Liver (tissue), 9 donors: ENCODE results near the gene SLC16A5. TPM values are rescaled to one million over a fixed set of nuclear protein-coding genes. Genes with fewer than 3 reads are reported as not detected.

Source experiments
- DNase-seq: peaks from one replicate; pipeline ENCODE4 v3.0.0-alpha.2; 2017; ENCODE audit warnings: low spot score
- H3K27ac ChIP-seq, 2 donors: one replicate each; pipeline ENCODE4 v1.7.0; 2013; ENCODE audit warnings: inconsistent platforms in 2 of 2, low read length in 2 of 2, control low read depth in 1 of 2, low read depth in 1 of 2, mild to moderate bottlenecking in 1 of 2
- H3K27me3 ChIP-seq, 4 donors: one replicate each; pipeline versions ENCODE4 v1.6.1 to v1.7.0; 2013; ENCODE audit warnings: low read length in 3 of 4, inconsistent platforms in 1 of 4, mild to moderate bottlenecking in 1 of 4, moderate library complexity in 1 of 4; ENCODE audit not compliant: control insufficient read depth in 4 of 4, insufficient read depth in 4 of 4
- H3K36me3 ChIP-seq, 4 donors: one replicate each; pipeline versions ENCODE4 v1.6.1 to v1.7.0; 2013; ENCODE audit warnings: low read length in 3 of 4, mild to moderate bottlenecking in 3 of 4, low read depth in 1 of 4, moderate library complexity in 1 of 4; ENCODE audit not compliant: control insufficient read depth in 4 of 4, insufficient read depth in 3 of 4
- H3K4me1 ChIP-seq, 4 donors: one replicate each; pipeline versions ENCODE4 v1.6.1 to v1.7.0; 2013; ENCODE audit warnings: low read length in 3 of 4, mild to moderate bottlenecking in 3 of 4, moderate library complexity in 1 of 4; ENCODE audit not compliant: control insufficient read depth in 4 of 4, insufficient read depth in 4 of 4
- H3K4me3 ChIP-seq, 3 donors: one replicate each; pipeline versions ENCODE4 v1.6.1 to v1.7.0; 2013; ENCODE audit warnings: low read length in 3 of 3, control low read depth in 1 of 3, low read depth in 1 of 3, mild to moderate bottlenecking in 1 of 3
- H3K9ac ChIP-seq, 2 donors: one replicate each; pipeline ENCODE4 v1.7.0; 2013; ENCODE audit warnings: low read length in 2 of 2, mild to moderate bottlenecking in 2 of 2, moderate library complexity in 2 of 2, control low read depth in 1 of 2, low read depth in 1 of 2
- H3K9me3 ChIP-seq, 4 donors: one replicate each; pipeline versions ENCODE4 v1.6.1 to v1.7.0; 2013; ENCODE audit warnings: low read length in 3 of 4; ENCODE audit not compliant: control insufficient read depth in 4 of 4
- FOXA2 ChIP-seq: IDR thresholded peaks from 2 replicates; pipeline ENCODE4 v1.6.1; 2016; ENCODE audit warnings: antibody characterized with exemption
- GABPA ChIP-seq, 2 donors: IDR thresholded peaks in 1 of 2; conservative IDR thresholded peaks in 1 of 2; 2 replicates each; pipeline ENCODE4 v1.6.1; 2016; ENCODE audit warnings: antibody characterized with exemption in 2 of 2, mild to moderate bottlenecking in 1 of 2, moderate library complexity in 1 of 2
- HNF4G ChIP-seq: IDR thresholded peaks from 2 replicates; pipeline ENCODE4 v1.6.1; 2016; ENCODE audit warnings: antibody characterized with exemption
- JUND ChIP-seq, 2 donors: IDR thresholded peaks; 2 replicates each; pipeline ENCODE4 v1.6.1; 2016; ENCODE audit warnings: antibody characterized with exemption in 2 of 2
- NR2F2 ChIP-seq: IDR thresholded peaks from 2 replicates; pipeline ENCODE4 v1.6.1; 2016; ENCODE audit warnings: antibody characterized with exemption
- RAD21 ChIP-seq, 2 donors: IDR thresholded peaks; 2 replicates each; pipeline ENCODE4 v1.6.1; 2016; ENCODE audit warnings: antibody characterized with exemption in 2 of 2, mild to moderate bottlenecking in 2 of 2
- RXRA ChIP-seq, 2 donors: IDR thresholded peaks; 2 replicates each; pipeline ENCODE4 v1.6.1; 2017 to 2018; ENCODE audit warnings: antibody characterized with exemption in 2 of 2, mild to moderate bottlenecking in 1 of 2
- SP1 ChIP-seq: IDR thresholded peaks from 2 replicates; pipeline ENCODE4 v1.6.1; 2018; ENCODE audit warnings: antibody characterized with exemption, mild to moderate bottlenecking
- TAF1 ChIP-seq: conservative IDR thresholded peaks from 2 replicates; pipeline ENCODE4 v1.6.1; 2016; ENCODE audit warnings: antibody characterized with exemption, mild to moderate bottlenecking
- YY1 ChIP-seq: IDR thresholded peaks from 2 replicates; pipeline ENCODE4 v1.6.1; 2016; ENCODE audit warnings: antibody characterized with exemption, mild to moderate bottlenecking
- WGBS: extraction: QIAGEN DNeasy Blood & Tissue Kit; methylation state at CpG from one replicate; pipeline ENCODE4 v1.1.7; 2013; 5-methylcytosine and 5-hydroxymethylcytosine counted together
- polyA plus RNA-seq, 2 donors: library from polyadenylated mRNA; stranded (reverse) in 1 of 2; unstranded in 1 of 2; fragments of 200-250 nt in 1 of 2; fragments of >200 nt in 1 of 2; fragmentation: Nextera tagmentation in 1 of 2; extraction: Ambion mirVana in 1 of 2; gene quantifications; one replicate each; pipeline versions ENCODE4 v1.2.1 to v1.2.3, GENCODE V29; 2013 to 2015
- total RNA-seq, 2 donors: library from RNA; depleted of rRNA; stranded (reverse); fragments of >200 nt; gene quantifications; one replicate each; pipeline ENCODE4 v1.2.3, GENCODE V29; 2014
- TF ChIP-seq, protein P1 (sequence below): fragments of 150-350 bp; IDR thresholded peaks from 2 replicates; pipeline ENCODE4 v1.5.1; 2017; ENCODE audit warnings: improper control_type of control experiment, low read depth, low read length; ENCODE audit not compliant: missing input control
- TF ChIP-seq, protein P2 (sequence below): IDR thresholded peaks from 2 replicates; pipeline ENCODE4 v1.6.1; 2016; ENCODE audit warnings: antibody characterized with exemption
- TF ChIP-seq, protein P3 (sequence below): IDR thresholded peaks from 2 replicates; pipeline ENCODE4 v1.6.1; 2016; ENCODE audit warnings: antibody characterized with exemption
- TF ChIP-seq, protein P4 (sequence below): IDR thresholded peaks from 2 replicates; pipeline ENCODE4 v1.6.1; 2016; ENCODE audit warnings: antibody characterized with exemption
- TF ChIP-seq, protein P5 (sequence below): IDR thresholded peaks from 2 replicates; pipeline ENCODE4 v1.6.1; 2016; ENCODE audit warnings: antibody characterized with exemption, mild to moderate bottlenecking
- donor health status: healthy.
- donor health status: healthy.
- donor health status: healthy.
- donor health status: healthy.
- donor health status: healthy.

SLC16A5 gene, protein sequence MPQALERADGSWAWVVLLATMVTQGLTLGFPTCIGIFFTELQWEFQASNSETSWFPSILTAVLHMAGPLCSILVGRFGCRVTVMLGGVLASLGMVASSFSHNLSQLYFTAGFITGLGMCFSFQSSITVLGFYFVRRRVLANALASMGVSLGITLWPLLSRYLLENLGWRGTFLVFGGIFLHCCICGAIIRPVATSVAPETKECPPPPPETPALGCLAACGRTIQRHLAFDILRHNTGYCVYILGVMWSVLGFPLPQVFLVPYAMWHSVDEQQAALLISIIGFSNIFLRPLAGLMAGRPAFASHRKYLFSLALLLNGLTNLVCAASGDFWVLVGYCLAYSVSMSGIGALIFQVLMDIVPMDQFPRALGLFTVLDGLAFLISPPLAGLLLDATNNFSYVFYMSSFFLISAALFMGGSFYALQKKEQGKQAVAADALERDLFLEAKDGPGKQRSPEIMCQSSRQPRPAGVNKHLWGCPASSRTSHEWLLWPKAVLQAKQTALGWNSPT
- total RNA-seq (1 to 10 TPM; 3.0 to 4.5 TPM), polyA plus RNA-seq (1 to 10 TPM; 1.0 to 2.1 TPM)

DNA sequence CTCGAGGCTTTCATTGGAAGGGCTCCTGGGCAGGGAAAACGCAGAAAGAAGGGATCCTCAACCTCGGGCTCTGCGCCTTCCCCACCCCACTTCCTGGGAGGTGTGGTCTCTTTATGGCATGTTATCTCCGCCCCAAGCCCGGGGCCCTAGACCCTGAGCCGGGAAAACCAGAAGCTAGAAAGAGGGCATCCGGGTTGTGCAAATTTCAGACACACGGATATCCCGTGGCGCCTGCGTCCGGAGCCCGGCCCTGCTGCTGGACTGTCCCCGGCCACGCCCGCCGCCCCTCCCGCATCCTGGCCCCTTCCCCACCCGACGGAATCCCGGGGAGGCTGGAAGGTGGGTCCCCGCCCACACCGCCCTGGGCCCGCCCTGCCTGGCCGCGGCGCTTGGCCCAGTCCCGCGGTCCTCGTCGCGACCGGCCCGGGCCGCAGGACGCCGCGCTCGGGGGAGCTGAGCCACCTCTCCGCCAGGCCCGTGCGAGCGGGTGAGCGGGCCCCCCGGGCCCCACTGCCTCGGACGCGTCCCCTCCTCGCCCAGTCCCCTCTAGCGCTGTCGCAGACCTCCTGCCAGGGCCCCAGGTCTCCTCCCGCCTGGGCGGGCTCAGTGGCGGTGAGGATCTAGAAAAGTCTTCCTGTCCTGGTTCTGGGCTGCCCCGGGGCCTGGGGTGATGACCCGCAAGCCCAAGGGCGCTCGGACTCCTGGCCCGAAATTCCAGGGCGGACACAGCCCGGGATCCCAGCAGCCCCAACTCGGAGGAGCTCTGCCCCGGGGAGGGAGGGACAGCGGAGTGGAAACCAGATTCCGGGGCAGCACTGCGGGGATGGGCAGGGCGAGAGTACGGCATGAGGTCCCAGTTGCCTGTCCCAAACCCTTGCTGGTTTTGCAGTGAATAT, at the start of gene SLC16A5:
Gene SLC16A5, plus strand, starts transcription at position 397 of the 896 bp plus-strand sequence. CDS start 5,683 bp downstream, outside the sequence.
- WGBS: 49% methylated on average over 69 of the region's 69 CpGs

More for the DNA sequence above, at the start of gene SLC16A5:
- peak within 1 kb of the TSS in 1 of 3 donors; percentile 37 for H3K4me3 ChIP-seq
- H3K9ac ChIP-seq: no peak within 1 kb of the TSS
- TF ChIP-seq YY1: no peak
- peak; percentile 81 for TF ChIP-seq NR2F2
- TF ChIP-seq GABPA (IDR thresholded peaks at IDR 0.05 in 1 of 2, conservative IDR thresholded peaks at IDR 0.05 in 1 of 2): no peak
- TF ChIP-seq, protein P1, sequence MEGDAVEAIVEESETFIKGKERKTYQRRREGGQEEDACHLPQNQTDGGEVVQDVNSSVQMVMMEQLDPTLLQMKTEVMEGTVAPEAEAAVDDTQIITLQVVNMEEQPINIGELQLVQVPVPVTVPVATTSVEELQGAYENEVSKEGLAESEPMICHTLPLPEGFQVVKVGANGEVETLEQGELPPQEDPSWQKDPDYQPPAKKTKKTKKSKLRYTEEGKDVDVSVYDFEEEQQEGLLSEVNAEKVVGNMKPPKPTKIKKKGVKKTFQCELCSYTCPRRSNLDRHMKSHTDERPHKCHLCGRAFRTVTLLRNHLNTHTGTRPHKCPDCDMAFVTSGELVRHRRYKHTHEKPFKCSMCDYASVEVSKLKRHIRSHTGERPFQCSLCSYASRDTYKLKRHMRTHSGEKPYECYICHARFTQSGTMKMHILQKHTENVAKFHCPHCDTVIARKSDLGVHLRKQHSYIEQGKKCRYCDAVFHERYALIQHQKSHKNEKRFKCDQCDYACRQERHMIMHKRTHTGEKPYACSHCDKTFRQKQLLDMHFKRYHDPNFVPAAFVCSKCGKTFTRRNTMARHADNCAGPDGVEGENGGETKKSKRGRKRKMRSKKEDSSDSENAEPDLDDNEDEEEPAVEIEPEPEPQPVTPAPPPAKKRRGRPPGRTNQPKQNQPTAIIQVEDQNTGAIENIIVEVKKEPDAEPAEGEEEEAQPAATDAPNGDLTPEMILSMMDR: no peak
- no peak for TF ChIP-seq TAF1
- TF ChIP-seq, protein P2, sequence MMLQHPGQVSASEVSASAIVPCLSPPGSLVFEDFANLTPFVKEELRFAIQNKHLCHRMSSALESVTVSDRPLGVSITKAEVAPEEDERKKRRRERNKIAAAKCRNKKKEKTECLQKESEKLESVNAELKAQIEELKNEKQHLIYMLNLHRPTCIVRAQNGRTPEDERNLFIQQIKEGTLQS: no peak
- TF ChIP-seq JUND (IDR thresholded peaks at IDR 0.05): no peak
- no peak for TF ChIP-seq RXRA (IDR thresholded peaks at IDR 0.05)
- TF ChIP-seq FOXA2: no peak
- TF ChIP-seq RAD21 (IDR thresholded peaks at IDR 0.05): no peak
- TF ChIP-seq, protein P3, sequence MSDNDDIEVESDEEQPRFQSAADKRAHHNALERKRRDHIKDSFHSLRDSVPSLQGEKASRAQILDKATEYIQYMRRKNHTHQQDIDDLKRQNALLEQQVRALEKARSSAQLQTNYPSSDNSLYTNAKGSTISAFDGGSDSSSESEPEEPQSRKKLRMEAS: no peak
- TF ChIP-seq, protein P4, sequence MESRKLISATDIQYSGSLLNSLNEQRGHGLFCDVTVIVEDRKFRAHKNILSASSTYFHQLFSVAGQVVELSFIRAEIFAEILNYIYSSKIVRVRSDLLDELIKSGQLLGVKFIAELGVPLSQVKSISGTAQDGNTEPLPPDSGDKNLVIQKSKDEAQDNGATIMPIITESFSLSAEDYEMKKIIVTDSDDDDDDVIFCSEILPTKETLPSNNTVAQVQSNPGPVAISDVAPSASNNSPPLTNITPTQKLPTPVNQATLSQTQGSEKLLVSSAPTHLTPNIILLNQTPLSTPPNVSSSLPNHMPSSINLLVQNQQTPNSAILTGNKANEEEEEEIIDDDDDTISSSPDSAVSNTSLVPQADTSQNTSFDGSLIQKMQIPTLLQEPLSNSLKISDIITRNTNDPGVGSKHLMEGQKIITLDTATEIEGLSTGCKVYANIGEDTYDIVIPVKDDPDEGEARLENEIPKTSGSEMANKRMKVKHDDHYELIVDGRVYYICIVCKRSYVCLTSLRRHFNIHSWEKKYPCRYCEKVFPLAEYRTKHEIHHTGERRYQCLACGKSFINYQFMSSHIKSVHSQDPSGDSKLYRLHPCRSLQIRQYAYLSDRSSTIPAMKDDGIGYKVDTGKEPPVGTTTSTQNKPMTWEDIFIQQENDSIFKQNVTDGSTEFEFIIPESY: no peak
- TF ChIP-seq, protein P5, sequence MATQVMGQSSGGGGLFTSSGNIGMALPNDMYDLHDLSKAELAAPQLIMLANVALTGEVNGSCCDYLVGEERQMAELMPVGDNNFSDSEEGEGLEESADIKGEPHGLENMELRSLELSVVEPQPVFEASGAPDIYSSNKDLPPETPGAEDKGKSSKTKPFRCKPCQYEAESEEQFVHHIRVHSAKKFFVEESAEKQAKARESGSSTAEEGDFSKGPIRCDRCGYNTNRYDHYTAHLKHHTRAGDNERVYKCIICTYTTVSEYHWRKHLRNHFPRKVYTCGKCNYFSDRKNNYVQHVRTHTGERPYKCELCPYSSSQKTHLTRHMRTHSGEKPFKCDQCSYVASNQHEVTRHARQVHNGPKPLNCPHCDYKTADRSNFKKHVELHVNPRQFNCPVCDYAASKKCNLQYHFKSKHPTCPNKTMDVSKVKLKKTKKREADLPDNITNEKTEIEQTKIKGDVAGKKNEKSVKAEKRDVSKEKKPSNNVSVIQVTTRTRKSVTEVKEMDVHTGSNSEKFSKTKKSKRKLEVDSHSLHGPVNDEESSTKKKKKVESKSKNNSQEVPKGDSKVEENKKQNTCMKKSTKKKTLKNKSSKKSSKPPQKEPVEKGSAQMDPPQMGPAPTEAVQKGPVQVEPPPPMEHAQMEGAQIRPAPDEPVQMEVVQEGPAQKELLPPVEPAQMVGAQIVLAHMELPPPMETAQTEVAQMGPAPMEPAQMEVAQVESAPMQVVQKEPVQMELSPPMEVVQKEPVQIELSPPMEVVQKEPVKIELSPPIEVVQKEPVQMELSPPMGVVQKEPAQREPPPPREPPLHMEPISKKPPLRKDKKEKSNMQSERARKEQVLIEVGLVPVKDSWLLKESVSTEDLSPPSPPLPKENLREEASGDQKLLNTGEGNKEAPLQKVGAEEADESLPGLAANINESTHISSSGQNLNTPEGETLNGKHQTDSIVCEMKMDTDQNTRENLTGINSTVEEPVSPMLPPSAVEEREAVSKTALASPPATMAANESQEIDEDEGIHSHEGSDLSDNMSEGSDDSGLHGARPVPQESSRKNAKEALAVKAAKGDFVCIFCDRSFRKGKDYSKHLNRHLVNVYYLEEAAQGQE: no peak
- TF ChIP-seq HNF4G: no peak
- peak; percentile 41 for TF ChIP-seq SP1
- peaks cover 31 to 58% (median 43%) of the 10 kb centered on the region in 4 donors for H3K4me1 ChIP-seq
- H3K27me3 ChIP-seq: no peaks in the 10 kb centered on the region
- H3K27ac ChIP-seq: peak within 1 kb of the TSS; percentile 30 to 65
- H3K36me3 ChIP-seq: no peaks in the 10 kb centered on the region
- DNase-seq: peak; percentile 76
- no peaks in the 10 kb centered on the region for H3K9me3 ChIP-seq
